HepG2 (cell line): ENCODE measurements around the gene TESPA1. TPM values are rescaled to one million over a fixed set of nuclear protein-coding genes. Genes with fewer than 3 reads are reported as not detected.

ENCODE experiments used
- ATAC-seq: fragments of 200-7000 bp; cut with Tn5 transposase; 3 replicates; pipeline ENCODE4 v1.9.1; 2020; ENCODE audit warnings: mild to moderate bottlenecking, moderate library complexity
- BruUV-seq: library from RNA; stranded (reverse); fragments of 400-500 nt; replicated peaks from 2 replicates; lab custom pipeline; 2021; lab: Mats Ljungman, UMichigan
- CTCF ChIA-PET: fragments of 300-600 bp; formaldehyde crosslinking; extraction: SDS; loops from one replicate; lab custom pipeline; 2021; ENCODE audit warnings: low total read pairs, inconsistent platforms, low intra/inter-chr PET ratio; lab: Yijun Ruan, JAX
- POLR2A ChIA-PET: fragments of 350-600 bp; sonication (Branson Sonifier 250); formaldehyde crosslinking; loops from one replicate; lab custom pipeline; 2020; ENCODE audit warnings: antibody characterized with exemption, inconsistent platforms; lab: Yijun Ruan, JAX
- DNase-seq: peaks from one replicate; pipeline ENCODE4 v3.0.0-alpha.2; 2015; ENCODE audit warnings: low spot score
- FAIRE-seq: peaks from 3 replicates; lab custom pipeline; 2011; peaks lifted over from hg19 to GRCh38; lab: Jason Lieb, UNC
- H2AFZ ChIP-seq: one replicate; pipeline ENCODE4 v1.6.1; 2011; ENCODE audit warnings: low read length, inconsistent platforms
- H3K27ac ChIP-seq: fragments of 300-600 bp; 3 replicates; pipeline ENCODE4 v1.8.0; 2011; ENCODE audit warnings: mixed run types, mild to moderate bottlenecking, mixed read lengths, low read length, inconsistent platforms; ENCODE audit not compliant: insufficient read depth; ENCODE audit errors: extremely low read length
- H3K27me3 ChIP-seq, 2 experiments: fragments of 200-600 bp in 1 of 2; 2 replicates in 1 of 2; 3 replicates in 1 of 2; pipeline versions ENCODE4 v1.6.0 to v1.8.0; 2011; ENCODE audit warnings: low read length in 2 of 2, mild to moderate bottlenecking in 2 of 2, moderate library complexity in 2 of 2, inconsistent platforms in 1 of 2; ENCODE audit not compliant: insufficient read depth in 2 of 2, control insufficient read depth in 1 of 2
- H3K36me3 ChIP-seq, 2 experiments: fragments of 200-600 bp in 1 of 2; replicated peaks in 1 of 2; 2 replicates in 1 of 2; 3 replicates in 1 of 2; pipeline versions ENCODE4 v1.5.1 to v1.8.0; 2011; ENCODE audit warnings: low read length in 2 of 2, inconsistent platforms in 1 of 2; ENCODE audit not compliant: insufficient read depth in 2 of 2, control insufficient read depth in 1 of 2
- H3K4me1 ChIP-seq: 2 replicates; pipeline ENCODE4 v1.5.1; 2012; ENCODE audit warnings: low read length, inconsistent platforms; ENCODE audit not compliant: insufficient read depth
- H3K4me2 ChIP-seq: 2 replicates; pipeline ENCODE4 v1.6.0; 2011; ENCODE audit warnings: low read depth, low read length, inconsistent platforms
- H3K4me3 ChIP-seq, 3 experiments: fragments of 200-600 bp in 1 of 3; sonication (generic), shearing (Covaris generic) in 1 of 3; replicated peaks in 1 of 3; 2 replicates each; pipeline ENCODE4 v1.5.1; 2011 to 2016; ENCODE audit warnings: low read length in 3 of 3, inconsistent platforms in 2 of 3, low read depth in 2 of 3, mild to moderate bottlenecking in 2 of 3, control low read depth in 1 of 3, mixed read lengths in 1 of 3; ENCODE audit not compliant: insufficient read depth in 1 of 3
- H3K79me2 ChIP-seq: one replicate; pipeline ENCODE4 v1.6.1; 2011; ENCODE audit warnings: low read length, inconsistent platforms; ENCODE audit not compliant: insufficient read depth
- H3K9ac ChIP-seq: 2 replicates; pipeline ENCODE4 v1.6.0; 2011; ENCODE audit warnings: mild to moderate bottlenecking, low read depth, low read length, inconsistent platforms; ENCODE audit not compliant: insufficient read depth
- H3K9me3 ChIP-seq: 2 replicates; pipeline ENCODE4 v1.5.1; 2012; ENCODE audit warnings: mild to moderate bottlenecking, low read length
- H4K20me1 ChIP-seq: 2 replicates; pipeline ENCODE4 v1.6.0; 2011; ENCODE audit warnings: inconsistent platforms, mild to moderate bottlenecking, low read length, moderate library complexity; ENCODE audit not compliant: insufficient read depth
- ATAD3A ChIP-seq: sonication (generic); formaldehyde crosslinking; IDR thresholded peaks from 2 replicates; pipeline ENCODE4 v1.4.0; 2020; ENCODE audit warnings: missing genetic modification reagents
- NR1H2 ChIP-seq: sonication (generic); formaldehyde crosslinking; IDR thresholded peaks from 2 replicates; pipeline ENCODE4 v1.8.1; 2022; ENCODE audit warnings: low read depth, missing genetic modification reagents, borderline replicate concordance
- RXRA ChIP-seq: sonication (generic); formaldehyde crosslinking; IDR thresholded peaks from 2 replicates; pipeline ENCODE4 v1.5.1; 2020; ENCODE audit warnings: missing genetic modification reagents
- ZBTB38 ChIP-seq: sonication (generic); formaldehyde crosslinking; IDR thresholded peaks from 2 replicates; pipeline ENCODE4 v1.5.1; 2020; ENCODE audit warnings: mild to moderate bottlenecking, missing genetic modification reagents
- ZNF30 ChIP-seq: sonication (generic); formaldehyde crosslinking; IDR thresholded peaks from 2 replicates; pipeline ENCODE4 v1.5.0; 2020; ENCODE audit warnings: mild to moderate bottlenecking, missing genetic modification reagents
- ZNF333 ChIP-seq: sonication (generic); formaldehyde crosslinking; IDR thresholded peaks from 2 replicates; pipeline ENCODE4 v1.4.0; 2020; ENCODE audit warnings: mild to moderate bottlenecking, missing genetic modification reagents, borderline replicate concordance
- WGBS: methylation state at CpG from one replicate; pipeline ENCODE4 v1.1.6; 2017; ENCODE audit warnings: low lambda C conversion rate; 5-methylcytosine and 5-hydroxymethylcytosine counted together
- in situ Hi-C: cut with HindIII; loops from 2 replicates; pipeline ENCODE4 v1.10.0; 2017; ENCODE audit warnings: low pct_unique_long_range_greater_than_20kb; ENCODE audit not compliant: extremely low pct_ligation_motif_present
- intact Hi-C: fragments of 100-400 bp; cut with micrococcal nuclease; formaldehyde crosslinking; loops from one replicate; pipeline ENCODE4 v1.10.0; 2022; ENCODE audit not compliant: unreplicated experiment
- polyA plus RNA-seq, 8 experiments: library from polyadenylated mRNA; depleted of rRNA in 3 of 8; stranded (reverse) in 7 of 8; unstranded in 1 of 8; fragments of >200 nt; fragmentation: Illumina TruSeq in 4 of 8; extraction: Trizol in 4 of 8; gene quantifications; 2 replicates each; pipeline versions ENCODE4 v1.2.1 to v1.2.3, GENCODE V29; 2011 to 2016; ENCODE audit warnings: low read depth in 4 of 8, missing spikeins in 1 of 8, mixed read lengths in 1 of 8; ENCODE audit not compliant: insufficient read depth in 1 of 8
- total RNA-seq, 5 experiments: library from RNA; depleted of rRNA; stranded (reverse); fragments of >200 nt; fragmentation: Illumina TruSeq; extraction: Trizol; gene quantifications; 2 replicates each; pipeline ENCODE4 v1.2.3, GENCODE V29; 2016; ENCODE audit warnings: low read depth in 1 of 5
- TF ChIP-seq, protein P1 (sequence below): sonication (generic); formaldehyde crosslinking; IDR thresholded peaks from 2 replicates; pipeline ENCODE4 v1.5.0; 2020; ENCODE audit warnings: missing genetic modification reagents, mild to moderate bottlenecking, borderline replicate concordance
- TF ChIP-seq, protein P2 (sequence below): sonication (generic); formaldehyde crosslinking; IDR thresholded peaks from 2 replicates; pipeline ENCODE4 v1.4.0; 2020; ENCODE audit warnings: missing genetic modification reagents

TESPA1 gene
- total and polyA plus RNA-seq, 2 of the 13 experiments (the other 11 are each of a cell fraction or from before 2014, with no cell fraction given) = not detected

GRCh38 chr12:54975875-54976274 is 8.7 kb downstream of the TESPA1 start:
- Histone ChIP-seq H2AFZ (no peak overlapping the region), H3K36me3 (no peaks in the 10 kb centered on the region), H3K79me2 (no peaks in the 10 kb centered on the region), H3K4me2 (no peak overlapping the region), H3K27me3 (no peaks in the 10 kb centered on the region), H3K9ac (no peak overlapping the region), H3K9me3 (no peaks in the 10 kb centered on the region), H4K20me1 (no peaks in the 10 kb centered on the region), H3K4me1 (no peaks in the 10 kb centered on the region), H3K4me3 (no peak overlapping the region), H3K27ac (no peak overlapping the region)
- in situ Hi-C loops (no loop called here), intact Hi-C loops (no loop called here)
- no TSS peak for BruUV-seq
- POLR2A ChIA-PET = no interaction called here
- TF ChIP-seq ATAD3A = no peak
- TF ChIP-seq ZNF333 (CRISPR knock-in tag) = no peak
- TF ChIP-seq, protein P1, sequence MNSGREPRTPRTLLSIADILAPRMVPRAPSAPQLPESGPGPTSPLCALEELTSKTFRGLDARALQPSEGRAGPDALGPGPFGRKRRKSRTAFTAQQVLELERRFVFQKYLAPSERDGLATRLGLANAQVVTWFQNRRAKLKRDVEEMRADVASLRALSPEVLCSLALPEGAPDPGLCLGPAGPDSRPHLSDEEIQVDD = no peak
- no peak for TF ChIP-seq RXRA (CRISPR knock-in tag)
- TF ChIP-seq, protein P2, sequence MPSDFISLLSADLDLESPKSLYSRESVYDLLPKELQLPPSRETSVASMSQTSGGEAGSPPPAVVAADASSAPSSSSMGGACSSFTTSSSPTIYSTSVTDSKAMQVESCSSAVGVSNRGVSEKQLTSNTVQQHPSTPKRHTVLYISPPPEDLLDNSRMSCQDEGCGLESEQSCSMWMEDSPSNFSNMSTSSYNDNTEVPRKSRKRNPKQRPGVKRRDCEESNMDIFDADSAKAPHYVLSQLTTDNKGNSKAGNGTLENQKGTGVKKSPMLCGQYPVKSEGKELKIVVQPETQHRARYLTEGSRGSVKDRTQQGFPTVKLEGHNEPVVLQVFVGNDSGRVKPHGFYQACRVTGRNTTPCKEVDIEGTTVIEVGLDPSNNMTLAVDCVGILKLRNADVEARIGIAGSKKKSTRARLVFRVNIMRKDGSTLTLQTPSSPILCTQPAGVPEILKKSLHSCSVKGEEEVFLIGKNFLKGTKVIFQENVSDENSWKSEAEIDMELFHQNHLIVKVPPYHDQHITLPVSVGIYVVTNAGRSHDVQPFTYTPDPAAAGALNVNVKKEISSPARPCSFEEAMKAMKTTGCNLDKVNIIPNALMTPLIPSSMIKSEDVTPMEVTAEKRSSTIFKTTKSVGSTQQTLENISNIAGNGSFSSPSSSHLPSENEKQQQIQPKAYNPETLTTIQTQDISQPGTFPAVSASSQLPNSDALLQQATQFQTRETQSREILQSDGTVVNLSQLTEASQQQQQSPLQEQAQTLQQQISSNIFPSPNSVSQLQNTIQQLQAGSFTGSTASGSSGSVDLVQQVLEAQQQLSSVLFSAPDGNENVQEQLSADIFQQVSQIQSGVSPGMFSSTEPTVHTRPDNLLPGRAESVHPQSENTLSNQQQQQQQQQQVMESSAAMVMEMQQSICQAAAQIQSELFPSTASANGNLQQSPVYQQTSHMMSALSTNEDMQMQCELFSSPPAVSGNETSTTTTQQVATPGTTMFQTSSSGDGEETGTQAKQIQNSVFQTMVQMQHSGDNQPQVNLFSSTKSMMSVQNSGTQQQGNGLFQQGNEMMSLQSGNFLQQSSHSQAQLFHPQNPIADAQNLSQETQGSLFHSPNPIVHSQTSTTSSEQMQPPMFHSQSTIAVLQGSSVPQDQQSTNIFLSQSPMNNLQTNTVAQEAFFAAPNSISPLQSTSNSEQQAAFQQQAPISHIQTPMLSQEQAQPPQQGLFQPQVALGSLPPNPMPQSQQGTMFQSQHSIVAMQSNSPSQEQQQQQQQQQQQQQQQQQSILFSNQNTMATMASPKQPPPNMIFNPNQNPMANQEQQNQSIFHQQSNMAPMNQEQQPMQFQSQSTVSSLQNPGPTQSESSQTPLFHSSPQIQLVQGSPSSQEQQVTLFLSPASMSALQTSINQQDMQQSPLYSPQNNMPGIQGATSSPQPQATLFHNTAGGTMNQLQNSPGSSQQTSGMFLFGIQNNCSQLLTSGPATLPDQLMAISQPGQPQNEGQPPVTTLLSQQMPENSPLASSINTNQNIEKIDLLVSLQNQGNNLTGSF (CRISPR knock-in tag) = no peak
- TF ChIP-seq ZNF30 = no peak
- TF ChIP-seq NR1H2 (CRISPR knock-in tag) = no peak
- TF ChIP-seq ZBTB38 (CRISPR knock-in tag) = no peak
- FAIRE-seq (no peak), ATAC-seq (no peak), DNase-seq (no peak)
- WGBS = 1% methylated on average over 6 of the region's 6 CpGs
- CTCF ChIA-PET = no interaction called here
